ENCODE results near the gene LRSAM1.

DNA sequence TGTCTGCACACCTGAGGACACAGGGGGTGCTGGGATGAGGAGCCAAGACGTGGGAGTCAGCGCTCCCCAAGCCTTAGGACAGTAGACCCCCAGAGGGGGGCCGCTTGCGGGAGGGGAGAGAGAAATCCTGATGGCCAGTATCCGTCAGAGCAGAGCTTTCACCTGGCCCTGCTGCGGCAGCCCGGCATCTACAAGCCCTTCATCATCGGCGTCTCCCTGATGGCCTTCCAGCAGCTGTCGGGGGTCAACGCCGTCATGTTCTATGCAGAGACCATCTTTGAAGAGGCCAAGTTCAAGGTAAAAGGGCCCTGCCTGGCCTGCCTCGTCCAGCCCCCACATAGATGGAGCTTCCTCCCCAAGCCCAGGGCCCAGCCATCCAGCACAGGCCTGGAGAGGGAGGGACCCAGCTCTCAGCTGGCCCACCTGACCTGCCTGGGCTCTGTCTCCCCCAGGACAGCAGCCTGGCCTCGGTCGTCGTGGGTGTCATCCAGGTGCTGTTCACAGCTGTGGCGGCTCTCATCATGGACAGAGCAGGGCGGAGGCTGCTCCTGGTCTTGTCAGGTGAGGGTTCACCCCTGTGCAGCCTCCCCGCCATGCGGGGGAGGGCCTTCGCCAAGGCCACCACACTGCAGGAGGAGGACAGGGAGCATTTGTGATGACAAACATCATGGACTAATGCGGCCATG lies 47.7 kb upstream of the LRSAM1 start:
- TF ChIP-seq, protein P1, sequence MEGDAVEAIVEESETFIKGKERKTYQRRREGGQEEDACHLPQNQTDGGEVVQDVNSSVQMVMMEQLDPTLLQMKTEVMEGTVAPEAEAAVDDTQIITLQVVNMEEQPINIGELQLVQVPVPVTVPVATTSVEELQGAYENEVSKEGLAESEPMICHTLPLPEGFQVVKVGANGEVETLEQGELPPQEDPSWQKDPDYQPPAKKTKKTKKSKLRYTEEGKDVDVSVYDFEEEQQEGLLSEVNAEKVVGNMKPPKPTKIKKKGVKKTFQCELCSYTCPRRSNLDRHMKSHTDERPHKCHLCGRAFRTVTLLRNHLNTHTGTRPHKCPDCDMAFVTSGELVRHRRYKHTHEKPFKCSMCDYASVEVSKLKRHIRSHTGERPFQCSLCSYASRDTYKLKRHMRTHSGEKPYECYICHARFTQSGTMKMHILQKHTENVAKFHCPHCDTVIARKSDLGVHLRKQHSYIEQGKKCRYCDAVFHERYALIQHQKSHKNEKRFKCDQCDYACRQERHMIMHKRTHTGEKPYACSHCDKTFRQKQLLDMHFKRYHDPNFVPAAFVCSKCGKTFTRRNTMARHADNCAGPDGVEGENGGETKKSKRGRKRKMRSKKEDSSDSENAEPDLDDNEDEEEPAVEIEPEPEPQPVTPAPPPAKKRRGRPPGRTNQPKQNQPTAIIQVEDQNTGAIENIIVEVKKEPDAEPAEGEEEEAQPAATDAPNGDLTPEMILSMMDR (IDR thresholded peaks at IDR 0.05; ENCODE audit: low read depth, low read length, missing input control), result no peak
- TF ChIP-seq, protein P2, sequence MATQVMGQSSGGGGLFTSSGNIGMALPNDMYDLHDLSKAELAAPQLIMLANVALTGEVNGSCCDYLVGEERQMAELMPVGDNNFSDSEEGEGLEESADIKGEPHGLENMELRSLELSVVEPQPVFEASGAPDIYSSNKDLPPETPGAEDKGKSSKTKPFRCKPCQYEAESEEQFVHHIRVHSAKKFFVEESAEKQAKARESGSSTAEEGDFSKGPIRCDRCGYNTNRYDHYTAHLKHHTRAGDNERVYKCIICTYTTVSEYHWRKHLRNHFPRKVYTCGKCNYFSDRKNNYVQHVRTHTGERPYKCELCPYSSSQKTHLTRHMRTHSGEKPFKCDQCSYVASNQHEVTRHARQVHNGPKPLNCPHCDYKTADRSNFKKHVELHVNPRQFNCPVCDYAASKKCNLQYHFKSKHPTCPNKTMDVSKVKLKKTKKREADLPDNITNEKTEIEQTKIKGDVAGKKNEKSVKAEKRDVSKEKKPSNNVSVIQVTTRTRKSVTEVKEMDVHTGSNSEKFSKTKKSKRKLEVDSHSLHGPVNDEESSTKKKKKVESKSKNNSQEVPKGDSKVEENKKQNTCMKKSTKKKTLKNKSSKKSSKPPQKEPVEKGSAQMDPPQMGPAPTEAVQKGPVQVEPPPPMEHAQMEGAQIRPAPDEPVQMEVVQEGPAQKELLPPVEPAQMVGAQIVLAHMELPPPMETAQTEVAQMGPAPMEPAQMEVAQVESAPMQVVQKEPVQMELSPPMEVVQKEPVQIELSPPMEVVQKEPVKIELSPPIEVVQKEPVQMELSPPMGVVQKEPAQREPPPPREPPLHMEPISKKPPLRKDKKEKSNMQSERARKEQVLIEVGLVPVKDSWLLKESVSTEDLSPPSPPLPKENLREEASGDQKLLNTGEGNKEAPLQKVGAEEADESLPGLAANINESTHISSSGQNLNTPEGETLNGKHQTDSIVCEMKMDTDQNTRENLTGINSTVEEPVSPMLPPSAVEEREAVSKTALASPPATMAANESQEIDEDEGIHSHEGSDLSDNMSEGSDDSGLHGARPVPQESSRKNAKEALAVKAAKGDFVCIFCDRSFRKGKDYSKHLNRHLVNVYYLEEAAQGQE (IDR thresholded peaks at IDR 0.05), result no peak
- no peak for TF ChIP-seq FOXA1 (IDR thresholded peaks at IDR 0.05)
- TF ChIP-seq, protein P3, sequence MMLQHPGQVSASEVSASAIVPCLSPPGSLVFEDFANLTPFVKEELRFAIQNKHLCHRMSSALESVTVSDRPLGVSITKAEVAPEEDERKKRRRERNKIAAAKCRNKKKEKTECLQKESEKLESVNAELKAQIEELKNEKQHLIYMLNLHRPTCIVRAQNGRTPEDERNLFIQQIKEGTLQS (IDR thresholded peaks at IDR 0.05), result no peak
- TF ChIP-seq YY1 (IDR thresholded peaks at IDR 0.05), result no peak
- no peak for TF ChIP-seq SP1 (IDR thresholded peaks at IDR 0.05)
- no peak for TF ChIP-seq RXRA (IDR thresholded peaks at IDR 0.05)
- TF ChIP-seq TAF1 (conservative IDR thresholded peaks at IDR 0.05), result no peak
- TF ChIP-seq RAD21 (IDR thresholded peaks at IDR 0.05), result no peak
- TF ChIP-seq JUND (IDR thresholded peaks at IDR 0.05), result no peak
- no peak for TF ChIP-seq GABPA (IDR thresholded peaks at IDR 0.05 in 1 of 2, conservative IDR thresholded peaks at IDR 0.05 in 1 of 2)
- no peak for TF ChIP-seq EGR1 (IDR thresholded peaks at IDR 0.05; ENCODE audit: low read depth in 2 of 2)
- TF ChIP-seq, protein P4, sequence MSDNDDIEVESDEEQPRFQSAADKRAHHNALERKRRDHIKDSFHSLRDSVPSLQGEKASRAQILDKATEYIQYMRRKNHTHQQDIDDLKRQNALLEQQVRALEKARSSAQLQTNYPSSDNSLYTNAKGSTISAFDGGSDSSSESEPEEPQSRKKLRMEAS (IDR thresholded peaks at IDR 0.05), result no peak
- TF ChIP-seq FOXA2 (IDR thresholded peaks at IDR 0.05), result no peak

Measured in liver (tissue), 3 donors.